GM19467 (cell line): ENCODE results near the gene GBX1.

Source experiments
- ATAC-seq: cut with Tn5 transposase; IDR thresholded peaks from one replicate; pipeline ENCODE4 v1.9.1; 2021; ENCODE audit warnings: mild to moderate bottlenecking, moderate library complexity; ENCODE audit not compliant: unreplicated experiment

GBX1 gene

DNA sequence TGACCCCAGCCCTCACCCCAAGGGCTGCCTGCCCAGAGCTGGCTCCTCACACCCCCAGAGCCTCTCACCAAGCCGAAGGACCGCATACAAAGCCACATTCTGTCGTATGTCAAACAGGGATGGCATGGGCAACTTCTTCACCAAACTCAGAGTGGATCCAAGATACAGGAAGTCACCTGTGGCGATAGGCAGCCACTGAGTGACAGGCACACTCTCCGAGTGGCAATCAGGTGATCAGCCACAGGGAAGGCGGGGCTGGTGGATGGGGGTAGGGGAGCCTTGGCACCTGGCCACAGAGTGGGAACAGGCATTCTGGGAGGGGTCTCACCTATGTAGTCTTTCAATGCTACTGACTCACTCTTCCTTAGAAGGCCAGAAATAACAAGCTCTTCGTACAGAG is 26.7 kb upstream of the GBX1 start:
- no peak for ATAC-seq

GRCh38 chr7:151193203-151193978 is 25.9 kb upstream of the GBX1 start:
- no peak for ATAC-seq

GRCh38 chr7:151192002-151192539 is 24.6 kb upstream of the GBX1 start:
- no peak for ATAC-seq

DNA sequence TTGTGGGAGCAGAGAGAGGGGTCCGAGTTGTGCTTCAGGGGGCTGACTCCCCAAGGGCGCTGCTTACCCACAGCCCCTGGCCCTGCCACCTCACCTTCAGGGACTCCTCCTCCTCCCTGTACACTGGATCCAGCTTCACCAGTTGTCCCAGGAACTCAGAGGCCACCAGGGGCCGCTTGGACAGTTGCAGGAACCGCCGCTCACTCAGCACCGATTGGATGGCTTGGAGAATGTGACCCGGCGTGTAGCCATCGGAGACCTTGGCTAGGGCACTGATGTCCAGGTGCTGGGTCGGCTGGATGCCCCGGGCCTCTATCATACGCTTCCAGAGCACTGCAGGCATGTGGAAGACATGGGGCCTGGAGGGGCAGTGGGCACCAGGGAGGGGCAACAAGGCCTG is 24.1 kb upstream of the GBX1 start:
- no peak for ATAC-seq

GRCh38 chr7:151189038-151189437 is 21.5 kb upstream of the GBX1 start:
- ATAC-seq, result no peak

DNA sequence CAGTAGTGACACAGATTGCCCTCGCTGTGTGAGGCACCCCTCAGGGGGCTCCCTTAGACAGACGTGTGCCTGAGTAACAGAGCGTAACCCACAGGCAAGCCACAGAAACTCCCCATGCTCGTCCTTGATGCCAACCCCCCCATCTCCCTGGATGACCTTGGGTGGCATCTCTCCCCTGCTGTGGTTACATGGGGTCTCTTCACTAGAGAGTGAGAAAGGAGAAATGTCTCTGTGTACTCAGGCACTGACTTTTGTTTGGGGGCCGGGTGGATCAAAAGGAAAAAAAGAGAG is 20.7 kb upstream of the GBX1 start:
- no peak for ATAC-seq

DNA sequence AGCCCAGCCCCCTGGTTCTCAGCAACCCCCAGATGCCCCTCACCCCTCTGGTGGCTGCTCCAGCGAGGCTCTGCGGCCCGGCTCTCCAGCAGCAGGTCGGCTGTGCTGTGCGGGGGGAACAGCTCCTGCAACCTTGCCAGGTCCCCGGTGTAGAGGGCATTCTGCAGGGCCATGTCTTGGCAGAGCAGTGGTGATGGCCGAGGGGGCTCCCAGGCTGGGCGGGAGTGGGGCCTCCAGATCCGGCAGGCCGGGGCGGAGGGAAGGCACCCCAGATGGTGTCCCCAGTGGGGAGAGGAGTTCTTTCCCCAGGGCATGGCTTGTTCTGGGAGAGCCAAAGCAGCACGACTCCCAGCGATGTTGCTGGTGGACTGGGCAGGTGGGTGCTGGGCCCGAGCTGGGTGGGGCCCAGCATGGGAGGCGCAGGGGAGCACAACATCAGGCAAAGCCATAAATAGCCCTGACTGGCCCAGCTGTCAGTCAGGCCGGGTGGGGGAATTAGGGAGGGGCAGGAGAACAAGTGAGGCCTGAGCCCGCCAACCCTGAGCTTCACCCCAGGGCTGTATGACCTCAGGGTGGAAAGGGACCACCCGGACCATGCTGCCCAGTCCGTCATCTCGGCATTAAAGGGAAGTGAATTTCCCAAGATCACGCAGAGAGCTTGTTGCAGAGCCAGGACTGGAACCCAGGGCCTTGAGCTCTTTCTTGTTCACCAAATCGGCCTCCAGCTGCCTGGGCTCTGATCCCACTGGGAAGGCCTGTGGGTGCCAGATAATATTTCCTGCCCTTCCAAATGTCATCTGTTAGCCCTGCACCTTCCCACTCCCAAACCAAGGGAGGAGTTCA is 20.1 kb upstream of the GBX1 start:
- ATAC-seq, result no peak

- no peak for ATAC-seq
These were observed 19.3 kb upstream of the GBX1 start, which contains the start of gene ASB10 for GRCh38 chr7:151186640-151187408. Gene ASB10, minus strand, starts transcription at chr7:151187250. Its CDS starts 120 bp downstream, at chr7:151187130.

DNA sequence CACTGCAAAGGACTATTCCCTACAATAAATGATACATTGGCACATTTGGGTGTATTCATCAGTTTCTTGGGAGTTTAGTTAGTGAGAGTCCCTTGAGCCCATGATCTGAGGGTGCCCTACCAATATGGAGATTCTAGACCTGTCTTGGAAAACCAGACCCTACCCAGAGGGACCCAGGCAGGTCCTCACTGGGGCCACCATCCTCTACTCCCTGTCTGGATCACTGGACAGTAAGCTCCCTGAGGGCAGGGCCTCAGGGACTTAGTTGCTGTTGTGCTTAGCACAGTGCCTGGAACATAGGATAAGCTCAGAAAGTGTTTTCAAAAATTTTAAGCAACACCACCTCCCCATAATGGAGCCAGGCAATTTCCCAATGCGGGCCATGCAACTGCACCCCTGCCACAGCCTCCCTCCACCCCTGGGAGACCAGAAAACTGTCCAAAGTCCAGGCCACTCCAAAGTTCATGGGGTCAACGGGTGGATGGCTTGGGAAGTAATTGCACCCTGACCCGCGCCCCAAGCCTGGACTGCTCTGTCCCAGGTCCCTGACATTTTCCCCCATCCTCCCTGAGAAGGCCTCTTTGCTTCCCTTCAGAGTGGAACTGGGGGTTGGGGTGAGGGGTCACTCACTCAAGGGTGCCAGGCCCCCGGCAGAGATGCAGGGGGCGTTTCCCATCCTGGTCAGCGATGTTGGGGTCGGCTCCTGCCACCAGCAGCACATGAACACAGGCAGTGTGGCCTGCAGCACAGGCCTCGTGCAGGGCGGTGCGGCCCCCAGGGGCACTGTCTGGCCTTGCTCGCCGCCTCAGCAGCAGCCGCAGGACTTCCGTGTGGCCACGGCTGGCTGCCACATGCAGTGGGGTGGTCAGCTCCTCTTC is 18.5 kb upstream of the GBX1 start:
- no peak for ATAC-seq

DNA sequence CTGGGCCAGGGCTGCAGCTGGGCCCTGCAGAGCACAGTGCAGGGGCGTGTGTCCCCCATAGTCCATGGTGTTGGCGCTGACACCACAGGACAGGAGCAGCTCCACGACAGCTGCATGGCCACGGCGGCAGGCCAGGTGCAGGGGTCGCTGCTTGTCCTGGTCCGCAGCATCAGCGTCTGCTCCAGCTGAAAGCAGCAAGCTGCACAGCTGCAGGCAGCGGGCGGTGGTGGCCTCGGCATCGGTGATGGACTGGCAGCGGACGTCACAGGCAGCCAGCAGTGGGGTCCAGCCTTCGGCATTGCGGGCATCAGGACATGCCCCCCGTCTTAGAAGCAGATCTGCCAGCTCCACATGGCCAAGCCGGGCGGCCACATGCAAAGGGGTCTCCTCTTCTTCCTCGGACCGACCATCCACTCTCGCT is 13.5 kb upstream of the GBX1 start:
- ATAC-seq, result no peak

GRCh38 chr7:151179946-151180345 is 12.5 kb upstream of the GBX1 start:
- no peak for ATAC-seq

GRCh38 chr7:151179287-151179860 is 11.9 kb upstream of the GBX1 start:
- ATAC-seq, result no peak

DNA sequence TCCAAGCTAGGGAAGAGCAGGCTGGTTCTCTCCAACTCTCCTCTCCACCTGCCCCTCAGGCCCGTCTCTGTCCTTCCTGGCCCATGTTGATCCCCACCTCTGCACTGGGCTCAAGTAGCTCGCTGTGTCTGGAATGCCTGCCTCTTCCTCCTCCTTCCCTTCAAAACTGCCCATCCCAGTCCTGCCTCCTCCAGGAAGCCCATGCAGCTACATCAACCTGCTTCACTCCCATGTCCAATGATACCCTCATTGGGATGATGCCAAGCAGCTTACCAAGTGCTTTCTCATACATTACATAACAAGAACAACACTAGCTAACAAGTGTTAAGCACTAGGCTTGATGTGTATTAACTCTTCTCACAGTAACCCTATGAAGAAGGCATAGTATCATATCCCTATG is 11.3 kb upstream of the GBX1 start:
- ATAC-seq, result no peak

GRCh38 chr7:151178236-151178635 is 10.7 kb upstream of the GBX1 start:
- no peak for ATAC-seq

GRCh38 chr7:151177310-151177709 is 9.8 kb upstream of the GBX1 start:
- ATAC-seq, result no peak

DNA sequence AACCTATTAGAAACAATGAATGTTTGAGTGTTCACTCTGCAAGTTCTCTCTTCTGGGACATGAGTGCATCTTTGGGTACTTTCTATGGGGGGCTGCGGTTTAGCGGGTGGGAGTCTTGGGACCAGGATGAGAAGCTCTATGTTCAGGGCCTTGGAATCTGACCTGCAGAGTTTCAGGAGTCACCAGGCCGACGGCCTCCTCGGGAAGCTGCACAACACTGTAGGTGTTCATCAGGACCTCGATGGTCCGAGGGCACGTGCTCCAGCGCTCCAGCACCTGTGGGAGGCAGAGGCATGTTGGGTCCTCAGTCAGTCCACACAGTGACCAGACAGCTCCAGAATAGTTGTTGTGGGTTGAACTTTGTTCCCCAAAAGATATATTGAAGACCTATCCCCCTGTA is 8.9 kb upstream of the GBX1 start:
- ATAC-seq, result no peak

- ATAC-seq, result no peak
These were observed 8.4 kb upstream of the GBX1 start for GRCh38 chr7:151175793-151176311.

DNA sequence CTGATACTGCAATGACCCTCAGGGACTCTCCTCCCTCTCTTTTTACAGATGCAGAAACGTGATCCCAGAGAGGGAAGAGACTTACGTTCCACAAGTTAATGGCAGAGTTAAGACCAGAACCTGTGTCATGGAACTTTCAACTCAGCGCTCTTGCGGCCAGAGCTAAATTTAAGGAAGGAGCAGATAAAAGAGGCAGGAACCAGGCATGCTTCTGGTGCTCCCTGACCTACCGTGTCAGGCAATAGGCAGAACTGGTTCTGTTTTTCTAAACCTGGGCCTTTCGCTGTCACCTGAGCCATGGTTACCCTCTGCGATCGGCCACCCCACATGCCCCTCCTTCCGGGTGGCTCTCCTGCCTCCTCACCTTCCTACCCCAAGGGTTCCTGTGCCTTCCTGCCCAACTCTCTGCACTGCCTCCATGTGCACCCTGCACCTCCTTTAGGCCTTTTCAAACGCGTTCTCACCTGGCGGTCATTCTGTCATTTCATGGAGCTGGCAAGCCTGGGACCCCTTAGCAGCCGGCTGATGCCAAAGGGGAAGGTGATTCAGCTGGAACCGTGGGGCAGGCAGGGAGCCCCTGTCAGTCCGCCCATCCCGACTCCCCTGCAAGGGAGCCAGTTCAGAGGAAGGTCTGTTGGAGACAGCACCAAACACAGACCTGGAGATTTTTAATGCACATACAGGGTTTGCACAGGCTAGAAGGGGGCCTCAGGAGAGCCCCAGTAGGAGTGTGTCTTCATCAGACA is 7.7 kb upstream of the GBX1 start:
- no peak for ATAC-seq
